HTR-8/SVneo (cell line): ENCODE measurements around the gene LTBP1.
A peak's percentile ranks its signal among the peaks of the same experiment; 100 is the strongest.
"Not testable (repeated sequence)": the region's sequence is repeated elsewhere in the genome, so short reads cannot be mapped to it uniquely, and the experiment has no call there.

ENCODE experiments used
- DNase-seq: peaks from one replicate; pipeline ENCODE4 v3.0.0; 2011; ENCODE audit warnings: low spot score, mixed read lengths; ENCODE audit not compliant: insufficient read length
- FAIRE-seq: peaks from 2 replicates; lab custom pipeline; 2011; peaks lifted over from hg19 to GRCh38; lab: Jason Lieb, UNC

The LTBP1 gene

GRCh38 chr2:33426666-33427231 is 480.0 kb downstream of the LTBP1 start:
- FAIRE-seq (no peak), DNase-seq (peak; percentile 41)

DNA sequence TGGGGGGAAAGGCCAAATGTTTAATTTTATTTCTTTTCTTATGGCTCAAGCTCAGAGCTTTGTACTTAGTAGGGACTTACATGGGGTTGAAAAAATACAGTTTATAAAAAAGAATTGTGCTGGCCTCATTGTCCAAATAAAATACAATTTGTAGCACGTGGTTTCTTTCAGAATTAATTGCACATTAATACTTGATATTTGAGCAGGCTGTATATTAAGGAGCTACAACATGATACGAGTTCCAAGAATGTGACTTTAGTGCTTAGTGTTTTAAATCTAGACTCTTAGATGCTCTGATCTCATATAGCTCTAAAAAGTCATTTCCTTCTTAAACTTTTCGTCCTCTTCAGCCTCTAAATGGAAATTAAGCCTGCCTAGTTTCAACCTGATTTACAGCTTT is 483.3 kb downstream of the LTBP1 start:
- DNase-seq (no peak), FAIRE-seq (no peak)

- DNase-seq (no peak), FAIRE-seq (no peak)
These were observed 484.1 kb downstream of the LTBP1 start for GRCh38 chr2:33430856-33431255.

DNA sequence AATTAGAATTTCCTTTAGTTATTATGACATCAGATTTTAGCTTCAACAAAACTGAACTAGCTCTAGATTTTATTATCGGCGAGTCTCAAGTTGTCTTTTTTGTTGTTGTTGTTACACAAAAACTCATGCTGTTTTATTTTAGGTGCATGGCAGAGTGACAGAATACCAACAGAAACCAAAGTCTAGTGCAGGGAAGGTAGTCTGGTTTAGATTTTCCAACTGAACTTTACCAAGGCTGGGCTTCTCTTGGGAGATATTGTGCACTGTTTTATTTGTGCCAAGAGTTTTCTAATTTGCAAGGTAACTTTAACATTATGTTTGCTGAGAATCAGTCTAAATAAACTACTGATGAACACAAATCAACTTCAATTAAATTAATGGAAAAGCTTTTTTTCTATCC is 486.1 kb downstream of the LTBP1 start:
- no peak for DNase-seq
- no peak for FAIRE-seq

DNA sequence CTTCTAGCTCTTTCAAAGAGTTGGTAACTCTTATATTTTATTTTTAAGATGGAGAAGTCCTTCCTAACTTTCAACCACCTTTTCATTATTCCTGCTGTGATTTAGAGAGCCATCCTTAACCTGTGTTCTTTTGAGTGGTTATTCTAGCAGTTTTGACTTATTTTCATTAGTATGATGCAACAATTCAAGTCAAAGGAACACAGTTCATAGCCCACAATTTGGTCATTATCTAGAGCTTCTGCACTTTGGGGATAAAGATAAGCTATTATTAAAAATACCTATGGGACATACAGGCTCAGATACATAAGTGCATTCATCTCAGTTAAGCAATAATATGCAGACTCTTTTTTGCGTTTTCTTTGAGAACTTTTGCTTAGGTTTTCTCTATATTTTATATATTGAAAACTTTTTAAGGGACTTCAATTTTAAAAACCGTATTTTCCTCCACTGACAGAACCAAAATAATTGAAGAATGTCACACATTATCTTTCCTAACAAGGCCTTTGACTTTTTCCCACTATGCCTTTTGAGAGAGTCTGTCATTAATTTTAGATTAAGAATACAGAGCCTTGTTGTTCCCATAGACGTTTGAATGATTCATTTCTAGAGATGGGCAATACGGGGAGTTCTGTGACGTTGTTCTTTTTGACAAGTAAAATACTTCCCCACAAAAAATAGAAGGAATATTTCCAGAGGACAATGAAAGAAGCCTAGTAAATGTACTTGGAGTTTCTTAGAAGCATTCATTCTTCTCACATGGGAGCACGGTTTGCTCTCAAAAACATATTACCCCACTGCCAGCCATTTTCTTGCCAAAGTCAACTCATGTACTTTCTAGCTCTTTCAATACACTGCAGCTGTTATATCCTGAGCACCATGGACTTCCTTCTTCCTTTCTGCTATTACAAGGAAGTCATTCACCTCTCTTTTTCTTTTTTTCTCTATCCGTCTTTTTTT is 486.8 kb downstream of the LTBP1 start:
- no peak for DNase-seq
- no peak for FAIRE-seq

GRCh38 chr2:33435518-33435917 is 488.8 kb downstream of the LTBP1 start:
- FAIRE-seq = no peak

GRCh38 chr2:33436083-33436482 is 489.3 kb downstream of the LTBP1 start:
- FAIRE-seq = no peak
- DNase-seq = no peak

More at GRCh38 chr2:33435518-33435917, 488.8 kb downstream of the LTBP1 start:
- DNase-seq = no peak

DNA sequence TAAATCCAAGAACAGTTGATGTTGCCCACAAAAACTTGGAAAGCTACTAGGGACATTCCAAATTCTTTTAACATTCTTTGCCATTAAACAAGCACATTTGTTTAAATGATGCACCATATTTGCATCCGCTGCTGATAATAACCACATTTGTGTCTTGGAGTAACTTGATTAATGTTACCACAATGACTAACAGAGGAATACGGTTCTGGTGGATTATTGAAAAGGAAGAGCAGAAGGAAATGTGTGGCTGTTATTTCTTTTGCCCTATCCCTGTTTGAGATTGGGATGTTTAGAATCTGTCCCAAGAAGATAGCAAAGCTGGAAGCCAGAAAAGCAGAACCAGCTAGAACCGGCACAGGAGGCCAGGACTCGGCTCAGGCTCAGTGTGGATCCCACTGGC is 490.5 kb downstream of the LTBP1 start:
- FAIRE-seq = peak; percentile 38

GRCh38 chr2:33437815-33438214 is 491.1 kb downstream of the LTBP1 start:
- FAIRE-seq (no peak), DNase-seq (no peak)

More for the DNA sequence above, 490.5 kb downstream of the LTBP1 start:
- peak; percentile 58 for DNase-seq

DNA sequence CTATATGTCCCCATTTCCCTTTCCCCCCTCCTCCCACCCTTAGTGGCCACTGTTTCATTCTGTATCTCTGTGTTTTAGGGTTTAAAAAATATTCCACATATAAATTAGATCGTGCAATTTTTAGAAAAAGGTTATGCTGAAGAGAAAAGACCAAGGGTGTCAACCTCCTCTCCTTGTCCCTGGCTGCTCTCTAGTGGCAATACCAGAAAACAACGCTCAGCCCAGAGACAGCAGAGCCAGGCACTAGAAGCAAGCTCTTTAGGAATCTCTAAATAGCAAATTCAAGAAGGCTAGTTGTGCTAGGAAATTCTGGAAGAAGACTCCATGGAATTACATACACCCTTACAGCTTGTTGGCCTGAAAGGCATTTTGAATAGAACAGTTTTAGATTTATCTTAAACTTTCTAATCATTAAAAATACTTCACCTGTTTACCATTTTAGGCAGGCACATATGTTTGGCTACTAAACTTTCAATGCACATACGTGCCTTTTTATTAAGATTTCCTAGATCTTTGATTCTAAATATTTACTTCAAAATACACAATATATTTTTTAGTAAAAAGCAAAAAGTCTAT is 494.6 kb downstream of the LTBP1 start:
- DNase-seq = peak; percentile 62
- no peak for FAIRE-seq

- DNase-seq, FAIRE-seq: not testable (repeated sequence)
These were observed 495.3 kb downstream of the LTBP1 start for GRCh38 chr2:33442052-33442451.

DNA sequence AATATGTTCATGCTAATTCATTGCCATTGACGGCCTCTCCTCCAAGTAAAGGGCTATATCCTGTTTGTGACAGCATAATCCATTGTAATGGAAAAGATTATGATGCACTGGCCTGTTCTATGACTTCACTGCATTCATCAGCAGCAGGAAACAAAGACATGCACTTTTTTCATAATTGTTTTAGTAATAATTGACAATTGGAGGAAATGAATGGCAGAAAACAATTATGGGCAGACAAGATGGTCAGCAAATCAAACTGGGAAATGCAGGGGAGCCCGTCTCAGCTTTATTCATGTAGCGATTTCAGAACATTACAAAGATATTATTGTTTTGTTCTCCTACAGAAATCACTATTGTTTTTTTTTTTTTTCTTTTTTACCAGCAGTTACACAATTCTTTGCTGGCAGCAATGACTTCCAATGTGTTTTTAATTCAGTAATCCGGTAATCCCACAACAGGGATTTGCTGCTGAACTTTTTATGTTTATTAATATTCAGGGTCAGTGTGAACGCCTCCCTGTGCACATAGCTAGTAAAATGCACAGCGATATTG is 495.9 kb downstream of the LTBP1 start:
- FAIRE-seq = no peak

GRCh38 chr2:33443274-33443829 is 496.6 kb downstream of the LTBP1 start:
- FAIRE-seq (no peak), DNase-seq (no peak)

More for the DNA sequence above, 495.9 kb downstream of the LTBP1 start:
- DNase-seq = no peak

DNA sequence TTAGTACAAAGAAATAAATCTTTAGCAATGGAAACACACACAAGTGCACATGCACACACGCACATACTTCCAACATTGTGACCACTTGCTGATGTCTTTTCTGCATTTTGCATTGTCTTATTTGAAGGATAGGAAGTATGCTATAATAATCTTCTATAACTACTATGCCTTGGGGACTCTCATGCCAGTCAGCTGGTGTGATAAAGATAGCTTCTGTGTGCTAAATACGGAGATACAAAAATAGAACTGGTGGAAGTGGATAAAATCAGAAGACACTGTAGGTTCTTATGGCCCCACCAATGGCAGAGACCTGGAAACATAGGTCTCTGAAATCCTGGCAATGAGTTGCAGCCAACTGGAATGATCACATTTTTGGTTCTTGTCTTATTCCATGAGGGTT is 498.2 kb downstream of the LTBP1 start:
- FAIRE-seq = no peak
- DNase-seq = no peak

- FAIRE-seq (no peak), DNase-seq (no peak)
These were observed 501.6 kb downstream of the LTBP1 start for GRCh38 chr2:33448220-33448899.
